GM20000 (cell line): ENCODE measurements around the gene SYDE2.
A peak's percentile ranks its signal among the peaks of the same experiment; 100 is the strongest.

Experiments
- DNase-seq: peaks from one replicate; pipeline ENCODE4 v3.0.0; 2012; ENCODE audit warnings: low spot score
- TF ChIP-seq, protein P1 (sequence below): IDR thresholded peaks from 2 replicates; pipeline ENCODE4 v1.5.1; 2012; ENCODE audit warnings: mild to moderate bottlenecking, control low read depth; ENCODE audit errors: extremely low read depth, missing control alignments

The SYDE2 gene

DNA sequence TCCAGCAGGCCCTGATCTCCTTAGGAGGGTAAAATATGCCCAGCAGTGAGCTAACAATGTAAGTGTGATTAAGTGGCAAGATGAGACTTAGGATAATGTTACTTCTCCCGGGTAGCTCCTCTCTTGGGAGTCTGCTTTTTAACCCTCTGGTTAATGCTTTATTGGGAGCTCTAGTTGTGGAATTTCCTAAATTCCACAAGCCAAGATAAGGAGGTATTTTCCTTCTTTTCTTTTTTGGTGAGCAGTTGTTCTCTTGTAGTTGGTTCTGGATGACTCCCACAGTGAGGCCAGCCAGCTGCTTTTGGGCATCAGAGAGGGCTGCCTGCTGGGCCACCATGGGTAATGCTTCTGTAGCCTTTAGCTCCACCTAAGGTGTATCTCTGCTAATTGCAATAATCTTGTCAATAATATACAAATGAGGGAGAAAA is 39.4 kb upstream of the SYDE2 start:
- TF ChIP-seq, protein P1, sequence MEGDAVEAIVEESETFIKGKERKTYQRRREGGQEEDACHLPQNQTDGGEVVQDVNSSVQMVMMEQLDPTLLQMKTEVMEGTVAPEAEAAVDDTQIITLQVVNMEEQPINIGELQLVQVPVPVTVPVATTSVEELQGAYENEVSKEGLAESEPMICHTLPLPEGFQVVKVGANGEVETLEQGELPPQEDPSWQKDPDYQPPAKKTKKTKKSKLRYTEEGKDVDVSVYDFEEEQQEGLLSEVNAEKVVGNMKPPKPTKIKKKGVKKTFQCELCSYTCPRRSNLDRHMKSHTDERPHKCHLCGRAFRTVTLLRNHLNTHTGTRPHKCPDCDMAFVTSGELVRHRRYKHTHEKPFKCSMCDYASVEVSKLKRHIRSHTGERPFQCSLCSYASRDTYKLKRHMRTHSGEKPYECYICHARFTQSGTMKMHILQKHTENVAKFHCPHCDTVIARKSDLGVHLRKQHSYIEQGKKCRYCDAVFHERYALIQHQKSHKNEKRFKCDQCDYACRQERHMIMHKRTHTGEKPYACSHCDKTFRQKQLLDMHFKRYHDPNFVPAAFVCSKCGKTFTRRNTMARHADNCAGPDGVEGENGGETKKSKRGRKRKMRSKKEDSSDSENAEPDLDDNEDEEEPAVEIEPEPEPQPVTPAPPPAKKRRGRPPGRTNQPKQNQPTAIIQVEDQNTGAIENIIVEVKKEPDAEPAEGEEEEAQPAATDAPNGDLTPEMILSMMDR: no peak
- DNase-seq: peak; percentile 41

DNA sequence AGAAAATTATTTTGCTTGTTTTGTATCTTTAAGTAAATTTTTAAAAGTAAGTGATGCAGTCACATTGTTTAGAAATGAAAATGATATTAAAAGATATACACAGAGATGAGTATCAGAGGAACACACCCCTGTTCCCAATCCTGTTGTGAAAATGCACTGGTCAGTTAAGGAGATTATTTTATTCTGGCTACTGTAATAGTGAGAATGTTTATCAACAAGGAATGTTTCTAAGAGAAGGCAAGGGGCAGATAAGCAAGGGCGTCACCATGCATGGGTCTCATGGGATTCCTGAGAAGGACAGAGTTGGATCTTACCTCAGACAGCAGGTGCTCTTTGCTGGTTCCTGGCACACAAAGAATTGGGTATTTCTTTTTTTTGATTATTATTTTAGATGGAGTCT is 36.8 kb upstream of the SYDE2 start:
- TF ChIP-seq, protein P1: no peak
- DNase-seq: no peak

DNA sequence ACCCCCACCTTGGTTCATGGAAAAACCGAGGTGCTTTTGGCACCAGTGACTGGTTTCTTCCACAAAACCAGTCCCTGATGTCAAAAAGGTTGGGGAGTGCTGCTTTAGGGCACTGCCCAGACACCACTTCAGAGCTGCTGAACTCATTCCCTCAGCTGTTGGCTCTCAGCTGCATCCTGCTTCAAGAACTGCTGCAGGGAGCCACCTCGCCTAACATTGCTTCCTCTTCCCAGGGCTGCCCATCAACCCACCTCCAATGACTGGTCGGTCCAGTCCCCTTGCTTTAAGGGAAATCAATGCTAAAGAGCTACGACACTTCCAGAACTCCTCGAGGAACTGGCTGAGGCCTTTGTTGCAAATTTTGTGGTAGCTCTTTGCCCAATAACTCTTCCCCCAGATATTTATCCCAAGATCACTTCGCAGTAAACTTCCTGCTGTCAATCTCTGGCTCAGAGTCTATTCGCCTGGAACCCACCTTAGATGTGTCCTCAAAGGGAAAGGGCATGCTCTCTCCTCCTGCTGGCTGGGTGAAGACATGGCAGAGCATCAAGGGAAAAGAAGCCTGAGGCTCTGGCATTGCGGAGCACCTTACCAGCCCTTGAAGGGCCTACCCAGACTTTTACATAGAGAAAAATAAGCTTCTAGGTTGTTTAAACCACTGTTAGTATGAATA is 29.6 kb upstream of the SYDE2 start:
- DNase-seq: no peak
- TF ChIP-seq, protein P1: no peak

DNA sequence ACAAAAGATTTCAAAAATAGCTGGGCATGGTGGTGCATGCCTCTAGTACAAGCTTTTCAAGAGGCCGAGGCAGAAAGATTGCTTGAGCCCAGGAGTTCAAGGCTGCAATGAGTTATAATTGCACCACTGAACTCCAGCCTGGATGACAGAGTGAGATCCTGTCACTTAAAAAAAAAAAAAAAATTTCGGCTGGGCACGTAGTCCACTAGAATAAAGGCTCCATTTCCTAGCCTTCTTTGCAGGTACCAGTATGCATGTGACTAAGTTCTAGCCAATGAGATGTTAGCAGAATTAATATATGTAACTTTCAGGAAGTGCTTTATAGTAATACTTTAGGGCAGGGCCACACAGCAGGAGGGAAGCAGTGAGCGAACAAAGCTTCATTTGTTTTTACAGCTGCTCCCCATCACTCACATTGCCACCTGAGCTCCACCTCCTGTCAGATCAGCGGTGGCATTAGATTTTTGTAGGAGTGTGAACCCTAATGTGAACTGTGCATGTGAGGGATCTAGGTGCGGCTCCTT is 28.8 kb upstream of the SYDE2 start:
- DNase-seq: no peak
- TF ChIP-seq, protein P1: no peak

DNA sequence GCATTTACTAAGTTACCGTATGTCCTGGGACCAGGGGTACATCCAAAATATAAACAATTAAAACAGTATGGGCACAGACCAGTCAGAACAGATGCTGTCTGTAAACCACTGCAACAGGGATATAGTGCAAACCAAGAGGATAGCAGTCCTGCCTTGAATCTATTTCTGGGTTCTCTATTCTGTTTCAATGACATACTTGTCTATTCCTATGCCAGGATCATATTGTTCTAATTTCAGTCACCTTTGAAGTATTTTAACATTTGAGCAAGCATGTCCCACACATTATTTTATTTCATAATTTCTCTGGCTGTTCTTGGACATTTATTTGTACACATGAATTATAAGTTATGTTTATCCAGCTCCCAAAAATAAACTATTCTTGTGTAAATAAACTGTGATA is 28.2 kb upstream of the SYDE2 start:
- no peak for DNase-seq
- TF ChIP-seq, protein P1: no peak

DNA sequence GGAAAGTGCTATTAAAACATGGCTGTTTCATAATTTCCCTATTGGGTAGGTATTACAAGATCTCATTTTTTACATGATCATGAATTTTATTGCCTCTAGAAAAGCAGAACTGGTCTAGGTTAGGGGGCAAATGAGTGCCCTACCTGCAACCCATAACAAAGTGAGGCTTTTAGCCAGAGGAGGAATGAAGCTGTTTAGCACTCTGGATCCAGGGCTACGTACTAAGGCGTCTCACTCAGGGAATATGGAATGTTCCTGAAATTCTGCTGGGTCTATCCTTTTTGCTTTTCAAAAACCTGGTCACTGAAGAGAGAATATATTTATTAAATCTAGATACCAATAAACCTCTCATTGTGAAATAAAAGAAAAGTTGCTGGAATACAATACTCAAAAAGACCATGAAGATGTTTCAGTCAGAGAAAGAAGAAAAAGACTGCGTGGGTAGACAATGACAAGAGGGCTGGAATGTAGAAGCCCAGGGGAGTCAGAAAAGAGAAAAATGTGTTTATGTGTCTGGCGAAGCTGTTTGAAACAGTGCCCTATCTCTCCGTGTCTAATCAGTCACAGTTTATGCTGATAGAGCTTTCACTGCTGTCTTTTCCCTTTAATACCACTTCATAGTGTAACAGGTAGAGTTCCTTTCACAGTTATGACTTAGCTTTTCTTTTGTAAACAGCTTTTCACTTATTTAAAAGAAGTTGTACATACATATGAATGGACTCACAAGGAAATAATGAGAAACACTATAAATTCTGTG is 25.0 kb upstream of the SYDE2 start:
- DNase-seq: no peak
- TF ChIP-seq, protein P1: no peak
